Mesenchymal stem cell (in vitro differentiated cells and primary cell): ENCODE measurements around the gene BICC1.

Source experiments
- DNase-seq: peaks from one replicate; pipeline ENCODE4 v3.0.0-alpha.2; 2013
- H2AFZ ChIP-seq: one replicate; pipeline ENCODE4 v1.6.1; 2013; ENCODE audit warnings: low read depth, mild to moderate bottlenecking, control low read depth, inconsistent platforms, low read length, moderate library complexity
- H2AK5ac ChIP-seq: 2 replicates; pipeline ENCODE4 v1.6.1; 2013; ENCODE audit warnings: low read length, moderate library complexity, mild to moderate bottlenecking, inconsistent platforms; ENCODE audit not compliant: severe bottlenecking
- H2BK120ac ChIP-seq: one replicate; pipeline ENCODE4 v1.6.1; 2013; ENCODE audit warnings: low read depth, mild to moderate bottlenecking, inconsistent platforms, low read length, moderate library complexity
- H2BK12ac ChIP-seq, 2 experiments: one replicate each; pipeline ENCODE4 v1.6.1; 2013; ENCODE audit warnings: inconsistent platforms in 2 of 2, low read length in 2 of 2, mild to moderate bottlenecking in 2 of 2, moderate library complexity in 2 of 2, control low read depth in 1 of 2
- H2BK15ac ChIP-seq: one replicate; pipeline ENCODE4 v1.6.1; 2013; ENCODE audit warnings: mild to moderate bottlenecking, low read depth, inconsistent platforms; ENCODE audit not compliant: poor library complexity, severe bottlenecking
- H2BK5ac ChIP-seq: 2 replicates; pipeline ENCODE4 v1.6.1; 2013; ENCODE audit warnings: low read depth, mild to moderate bottlenecking, low read length, control low read depth, inconsistent platforms; ENCODE audit not compliant: poor library complexity, severe bottlenecking
- H3K14ac ChIP-seq, 2 experiments: one replicate each; pipeline ENCODE4 v1.6.1; 2013; ENCODE audit warnings: inconsistent platforms in 2 of 2, low read length in 2 of 2, control low read depth in 1 of 2, mild to moderate bottlenecking in 1 of 2, moderate library complexity in 1 of 2
- H3K18ac ChIP-seq, 2 experiments: one replicate each; pipeline ENCODE4 v1.6.1; 2013; ENCODE audit warnings: inconsistent platforms in 2 of 2, low read length in 2 of 2, control low read depth in 1 of 2, low read depth in 1 of 2, mild to moderate bottlenecking in 1 of 2
- H3K23ac ChIP-seq, 2 experiments: one replicate each; pipeline ENCODE4 v1.6.1; 2013; ENCODE audit warnings: inconsistent platforms in 2 of 2, low read length in 2 of 2, mild to moderate bottlenecking in 2 of 2, moderate library complexity in 2 of 2, control low read depth in 1 of 2
- H3K27ac ChIP-seq: 2 replicates; pipeline ENCODE4 v1.5.1; 2013; ENCODE audit warnings: mild to moderate bottlenecking, moderate library complexity, low read length, control low read depth, inconsistent platforms; ENCODE audit not compliant: poor library complexity, severe bottlenecking
- H3K27me3 ChIP-seq, 2 experiments: 2 replicates each; pipeline versions ENCODE4 v1.6.1 to v1.7.0; 2013; ENCODE audit warnings: low read length in 2 of 2, mild to moderate bottlenecking in 2 of 2, moderate library complexity in 2 of 2, control low read depth in 1 of 2, inconsistent platforms in 1 of 2; ENCODE audit not compliant: control insufficient read depth in 1 of 2, insufficient read depth in 1 of 2
- H3K36me3 ChIP-seq, 2 experiments: 2 replicates each; pipeline versions ENCODE4 v1.6.1 to v1.7.0; 2013; ENCODE audit warnings: low read length in 2 of 2, control low read depth in 1 of 2, inconsistent platforms in 1 of 2, low read depth in 1 of 2, mild to moderate bottlenecking in 1 of 2; ENCODE audit not compliant: insufficient read depth in 2 of 2, control insufficient read depth in 1 of 2
- H3K4ac ChIP-seq, 2 experiments: one replicate each; pipeline ENCODE4 v1.6.1; 2013; ENCODE audit warnings: inconsistent platforms in 2 of 2, low read length in 2 of 2, mild to moderate bottlenecking in 2 of 2, moderate library complexity in 2 of 2, control low read depth in 1 of 2, low read depth in 1 of 2
- H3K4me1 ChIP-seq: 2 replicates; pipeline ENCODE4 v1.6.1; 2013; ENCODE audit warnings: low read depth, low read length, control low read depth; ENCODE audit not compliant: control insufficient read depth, insufficient read depth
- H3K4me2 ChIP-seq: 2 replicates; pipeline ENCODE4 v1.6.1; 2013; ENCODE audit warnings: low read length, mild to moderate bottlenecking, inconsistent platforms; ENCODE audit not compliant: poor library complexity, severe bottlenecking
- H3K4me3 ChIP-seq, 2 experiments: 2 replicates each; pipeline versions ENCODE4 v1.5.1 to v1.7.0; 2013; ENCODE audit warnings: low read length in 2 of 2, mild to moderate bottlenecking in 2 of 2, control low read depth in 1 of 2, low read depth in 1 of 2; ENCODE audit not compliant: insufficient read depth in 1 of 2
- H3K79me1 ChIP-seq: replicated peaks from 2 replicates; pipeline ENCODE4 v1.6.1; 2013; ENCODE audit warnings: mild to moderate bottlenecking, control low read depth, low read length, inconsistent platforms; ENCODE audit not compliant: poor library complexity, severe bottlenecking
- H3K9ac ChIP-seq: 2 replicates; pipeline ENCODE4 v1.7.0; 2013; ENCODE audit warnings: mild to moderate bottlenecking, low read length, moderate library complexity
- H3K9me3 ChIP-seq: 2 replicates; pipeline ENCODE4 v1.7.0; 2013; ENCODE audit warnings: mild to moderate bottlenecking, low read length; ENCODE audit not compliant: control insufficient read depth
- H4K8ac ChIP-seq: one replicate; pipeline ENCODE4 v1.6.1; 2013; ENCODE audit warnings: inconsistent platforms, mild to moderate bottlenecking, low read length, moderate library complexity
- H4K91ac ChIP-seq: one replicate; pipeline ENCODE4 v1.6.1; 2013; ENCODE audit warnings: mild to moderate bottlenecking, low read length, inconsistent platforms
- WGBS: methylation state at CpG from one replicate; pipeline ENCODE4 v1.1.7; 2013; ENCODE audit warnings: mixed read lengths; 5-methylcytosine and 5-hydroxymethylcytosine counted together

The BICC1 gene

GRCh38 chr10:58515291-58515941, 2.7 kb downstream of the BICC1 start:
- WGBS: 96% methylated on average over 2 of the region's 4 CpGs
- Histone ChIP-seq H3K4ac (no peak overlapping the region), H2AK5ac (peak overlapping the region; percentile 74), H2BK5ac (peak overlapping the region; percentile 83), H3K14ac (no peak overlapping the region), H4K91ac (no peak overlapping the region), H3K4me2 (peak overlapping the region; percentile 54), H3K4me3 (peak overlapping the region in 1 of 2 experiments; percentile 81), H4K8ac (no peak overlapping the region), H3K9ac (peak overlapping the region; percentile 90), H2BK120ac (no peak overlapping the region), H3K36me3 (peaks cover 0 to 10% of the 10 kb centered on the region in 2 experiments), H3K9me3 (no peaks in the 10 kb centered on the region), H3K27me3 (no peaks in the 10 kb centered on the region), H3K27ac (peak overlapping the region; percentile 90), H2BK15ac (no peak overlapping the region), H3K18ac (no peak overlapping the region), H3K4me1 (peaks cover 9% of the 10 kb centered on the region), H2BK12ac (no peak overlapping the region), H3K79me1 (peaks cover 1% of the 10 kb centered on the region), H2AFZ (no peak overlapping the region), H3K23ac (no peak overlapping the region)
- no peak for DNase-seq

GRCh38 chr10:58516119-58516518, 3.4 kb downstream of the BICC1 start:
- no peak overlapping the region for H3K18ac ChIP-seq
- H3K23ac ChIP-seq: no peak overlapping the region
- H2BK12ac ChIP-seq: no peak overlapping the region
- no peak overlapping the region for H3K14ac ChIP-seq
- no peak overlapping the region for H2AFZ ChIP-seq
- H4K91ac ChIP-seq: no peak overlapping the region
- peaks cover 9% of the 10 kb centered on the region for H3K4me1 ChIP-seq
- no peak overlapping the region for H3K4me2 ChIP-seq
- no peak overlapping the region for H2BK15ac ChIP-seq
- H3K27ac ChIP-seq: peak overlapping the region; percentile 69
- no peak overlapping the region for H2BK120ac ChIP-seq
- no peaks in the 10 kb centered on the region for H3K9me3 ChIP-seq
- peak overlapping the region in 1 of 2 experiments; percentile 81 for H3K4me3 ChIP-seq
- no CpG with 5 or more reads among the region's 1 CpG for WGBS
- H2BK5ac ChIP-seq: no peak overlapping the region
- no peak overlapping the region for H2AK5ac ChIP-seq
- no peak overlapping the region for H4K8ac ChIP-seq
- peak overlapping the region; percentile 90 for H3K9ac ChIP-seq
- no peak for DNase-seq
- no peak overlapping the region for H3K4ac ChIP-seq
- H3K27me3 ChIP-seq: no peaks in the 10 kb centered on the region
- H3K79me1 ChIP-seq: no peaks in the 10 kb centered on the region
- peaks cover 0 to 15% of the 10 kb centered on the region in 2 experiments for H3K36me3 ChIP-seq

- Histone ChIP-seq H2BK15ac (no peak overlapping the region), H3K9ac (peak overlapping the region; percentile 90), H3K9me3 (no peaks in the 10 kb centered on the region), H3K18ac (no peak overlapping the region), H3K4ac (no peak overlapping the region), H3K27ac (peak overlapping the region; percentile 83), H2AK5ac (no peak overlapping the region), H3K14ac (no peak overlapping the region), H2BK5ac (no peak overlapping the region), H3K4me2 (no peak overlapping the region), H3K79me1 (no peaks in the 10 kb centered on the region), H3K4me1 (peaks cover 7% of the 10 kb centered on the region), H3K36me3 (peaks cover 0 to 15% of the 10 kb centered on the region in 2 experiments), H3K23ac (no peak overlapping the region), H4K91ac (no peak overlapping the region), H3K27me3 (no peaks in the 10 kb centered on the region), H2BK12ac (no peak overlapping the region), H2AFZ (no peak overlapping the region), H4K8ac (no peak overlapping the region), H3K4me3 (peak overlapping the region in 1 of 2 experiments; percentile 81), H2BK120ac (no peak overlapping the region)
- no peak for DNase-seq
Measured at GRCh38 chr10:58516671-58517070, 4.0 kb downstream of the BICC1 start.

- peaks cover 4% of the 10 kb centered on the region for H3K4me1 ChIP-seq
- no peak overlapping the region for H3K14ac ChIP-seq
- WGBS: 89% methylated on average over 1 of the region's 1 CpG
- H3K36me3 ChIP-seq: peaks cover 0 to 17% of the 10 kb centered on the region in 2 experiments
- H3K9ac ChIP-seq: peak overlapping the region; percentile 90
- H2AK5ac ChIP-seq: no peak overlapping the region
- H2BK12ac ChIP-seq: no peak overlapping the region
- H3K4me2 ChIP-seq: no peak overlapping the region
- H3K27me3 ChIP-seq: no peaks in the 10 kb centered on the region
- no peak overlapping the region for H2BK15ac ChIP-seq
- no peak overlapping the region for H2AFZ ChIP-seq
- no peak for DNase-seq
- H3K27ac ChIP-seq: peak overlapping the region; percentile 49
- no peak overlapping the region for H3K23ac ChIP-seq
- H3K4ac ChIP-seq: no peak overlapping the region
- H3K9me3 ChIP-seq: no peaks in the 10 kb centered on the region
- H2BK120ac ChIP-seq: no peak overlapping the region
- peak overlapping the region in 1 of 2 experiments; percentile 81 for H3K4me3 ChIP-seq
- no peak overlapping the region for H4K8ac ChIP-seq
- H3K79me1 ChIP-seq: no peaks in the 10 kb centered on the region
- H4K91ac ChIP-seq: no peak overlapping the region
- no peak overlapping the region for H2BK5ac ChIP-seq
- no peak overlapping the region for H3K18ac ChIP-seq
Measured at GRCh38 chr10:58517081-58517480, 4.4 kb downstream of the BICC1 start.
